ENCODE measurements around the gene KATNAL1.

KATNAL1 gene

DNA sequence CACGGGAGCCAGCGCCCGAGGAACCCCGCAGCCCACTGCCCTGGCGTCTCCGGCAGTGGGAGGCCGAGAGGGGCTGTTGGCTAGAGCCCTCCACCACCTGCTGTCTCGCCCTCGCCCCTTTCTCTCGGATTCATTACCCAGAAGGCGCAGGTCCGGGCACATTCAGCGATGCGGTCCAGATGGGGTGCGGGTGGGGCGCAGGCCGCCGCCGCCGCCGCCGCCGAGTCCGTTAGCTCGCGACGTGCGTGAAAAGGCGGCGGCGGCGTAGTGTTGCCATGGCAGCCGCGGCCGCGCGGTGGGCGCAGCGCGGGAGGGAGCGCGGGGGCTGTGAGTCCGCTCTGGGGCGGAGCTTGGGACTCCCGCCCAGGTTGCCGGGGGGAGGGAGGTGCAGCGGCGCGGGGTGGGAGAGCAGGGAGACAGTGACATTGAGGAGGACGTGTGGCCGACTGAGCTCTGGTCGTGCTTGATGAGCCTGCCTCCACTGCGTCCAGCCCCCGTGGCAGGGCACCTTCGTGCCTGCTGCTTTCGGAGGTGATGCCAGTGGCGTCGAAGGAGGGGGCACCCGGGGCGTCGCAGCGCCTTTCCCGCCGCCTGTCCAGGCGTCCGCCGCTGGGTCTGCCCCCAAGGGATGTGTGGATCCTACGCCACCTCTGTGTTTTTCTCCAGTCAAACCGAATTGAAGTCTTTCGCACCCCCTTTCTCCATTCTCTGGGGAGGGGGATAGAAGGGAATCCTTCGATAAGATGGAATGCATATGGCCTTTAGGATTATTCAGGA lies at the start of gene KATNAL1:
TSS of gene KATNAL1 (minus strand) at position 358 of the 777 bp plus-strand sequence. CDS start 23,774 bp downstream, outside the sequence.
- DNase-seq (ENCODE audit: low spot score), result peak; percentile 86

DNA sequence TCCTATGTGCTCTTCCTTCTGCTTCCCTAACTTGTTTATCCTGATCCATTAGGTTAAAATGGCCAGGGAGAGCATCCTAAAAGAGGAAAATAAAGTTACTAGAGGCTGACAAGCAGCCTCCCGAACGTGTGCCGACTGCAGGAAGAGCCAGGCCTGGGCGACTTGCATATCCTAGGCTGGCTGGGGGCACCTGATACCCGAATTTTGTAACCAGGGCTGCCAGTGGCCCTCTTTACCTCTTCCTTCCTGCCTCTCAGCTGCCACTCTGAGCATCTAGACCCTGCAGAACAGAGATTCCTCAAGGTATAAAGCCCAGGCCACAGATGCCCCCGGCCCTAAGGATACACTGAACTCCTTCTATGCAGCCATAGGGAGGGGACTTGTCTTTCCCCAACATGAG lies 48.5 kb upstream of the KATNAL1 start:
- DNase-seq (ENCODE audit: low spot score), result no peak

DNA sequence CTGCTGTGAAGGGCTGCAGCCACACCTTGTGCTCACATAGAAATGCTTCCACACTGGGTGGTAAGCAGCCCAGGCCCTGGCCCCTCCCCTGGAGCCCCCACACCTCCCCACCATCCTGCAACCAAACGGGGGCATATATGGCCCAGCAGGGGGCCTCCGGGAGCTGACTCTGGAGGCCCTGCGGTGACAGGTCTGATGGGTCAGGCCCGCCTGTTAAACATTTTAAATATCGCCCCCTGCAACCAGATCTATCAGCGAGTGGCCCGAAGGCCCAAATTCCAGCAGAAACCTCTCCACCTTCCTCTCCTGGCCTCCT lies 48.0 kb upstream of the KATNAL1 start:
- no peak for DNase-seq (ENCODE audit: low spot score)

DNA sequence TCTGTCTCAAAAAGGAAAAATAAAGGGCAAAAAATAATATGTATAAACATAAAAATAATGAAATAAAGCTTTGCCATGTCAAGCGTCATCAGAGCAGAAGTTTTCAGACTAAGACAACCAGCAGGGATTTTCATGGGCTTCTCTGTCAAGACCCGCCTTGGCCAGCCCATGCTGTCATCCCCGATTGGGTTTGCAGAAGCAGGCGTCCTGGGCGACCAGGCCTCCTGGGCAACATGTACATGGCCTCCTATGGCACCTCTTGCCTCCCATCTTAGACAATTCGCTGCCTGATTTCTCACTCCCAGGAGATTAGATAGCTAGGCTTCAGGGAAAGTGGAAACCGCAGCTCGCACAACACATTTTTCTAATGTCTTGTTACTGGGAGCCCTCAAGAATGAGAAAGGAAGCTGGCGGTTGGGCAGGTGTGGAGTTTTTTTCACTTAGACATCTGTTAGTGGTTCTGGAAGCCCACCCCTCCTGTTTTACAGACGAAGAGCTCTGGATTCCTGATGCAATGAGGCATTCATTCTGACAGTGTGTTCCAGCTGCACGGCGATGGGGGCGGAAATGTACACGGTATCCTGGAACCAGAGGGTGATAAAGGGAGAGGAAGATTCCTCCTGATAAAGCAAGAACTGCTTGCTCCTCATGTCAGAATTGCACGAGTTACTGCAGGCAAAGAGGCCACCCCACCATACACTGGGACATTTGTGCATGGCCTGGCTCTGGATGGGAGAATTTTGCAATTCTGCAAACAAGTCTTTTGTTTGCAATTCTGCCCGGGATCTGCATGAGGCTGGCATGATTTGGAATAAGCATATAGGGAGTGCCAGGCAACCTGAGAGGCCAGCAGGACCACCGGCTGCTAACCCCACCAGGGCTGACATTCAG lies 47.4 kb upstream of the KATNAL1 start:
- no peak for DNase-seq (ENCODE audit: low spot score)

DNA sequence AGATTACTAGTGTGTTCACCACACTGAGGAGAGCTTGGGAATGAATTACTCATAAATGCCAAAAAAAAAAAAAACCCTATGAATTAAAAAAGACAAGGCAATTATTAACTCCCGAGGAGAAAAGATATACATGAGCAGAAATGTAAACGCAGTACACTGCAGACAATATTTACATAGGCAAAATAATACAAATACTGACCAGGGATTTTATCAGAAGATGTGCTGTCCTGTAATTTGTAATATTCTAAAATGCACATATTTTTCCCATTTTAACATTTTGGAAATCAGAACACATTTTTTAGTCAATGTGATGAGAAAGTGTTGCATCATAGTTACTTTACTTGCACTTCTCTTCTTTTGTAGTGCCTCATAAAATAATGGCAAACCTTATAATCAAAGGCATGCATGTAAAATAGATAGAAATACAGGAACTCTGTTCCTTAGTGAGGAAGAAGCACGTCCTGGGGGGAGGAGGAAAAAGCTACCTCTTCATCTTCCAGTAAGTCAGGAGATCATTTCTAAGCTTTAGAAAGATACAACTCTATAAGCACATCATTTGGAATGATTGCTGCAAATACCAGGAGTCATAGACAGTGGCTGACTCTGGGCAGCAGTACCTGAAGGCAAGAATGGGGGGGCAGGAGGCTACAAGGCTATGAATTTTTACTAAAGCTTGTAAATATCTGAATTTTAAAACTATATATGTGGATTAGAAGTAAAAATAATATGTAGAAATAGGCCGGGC lies 46.3 kb upstream of the KATNAL1 start:
- no peak for DNase-seq (ENCODE audit: low spot score)

DNA sequence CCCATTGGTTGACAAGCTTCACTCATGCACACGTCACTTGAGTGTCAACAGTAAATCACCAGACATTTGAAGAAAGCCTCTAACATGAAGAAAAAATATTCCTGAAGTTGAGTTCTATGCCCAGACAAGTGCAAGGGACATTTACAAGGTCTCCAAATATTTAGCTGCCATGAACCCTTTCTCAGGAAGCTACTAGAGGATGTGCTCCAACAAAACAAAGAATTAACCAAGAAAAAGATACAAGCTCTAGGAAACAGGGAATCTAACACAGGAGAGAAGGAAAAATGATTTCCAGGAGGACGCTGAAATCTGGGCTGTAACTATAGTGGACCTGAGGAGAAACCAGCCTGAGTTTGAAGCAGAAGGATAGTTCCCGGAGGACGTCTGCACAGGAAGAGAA lies 45.7 kb upstream of the KATNAL1 start:
- DNase-seq (ENCODE audit: low spot score), result no peak

DNA sequence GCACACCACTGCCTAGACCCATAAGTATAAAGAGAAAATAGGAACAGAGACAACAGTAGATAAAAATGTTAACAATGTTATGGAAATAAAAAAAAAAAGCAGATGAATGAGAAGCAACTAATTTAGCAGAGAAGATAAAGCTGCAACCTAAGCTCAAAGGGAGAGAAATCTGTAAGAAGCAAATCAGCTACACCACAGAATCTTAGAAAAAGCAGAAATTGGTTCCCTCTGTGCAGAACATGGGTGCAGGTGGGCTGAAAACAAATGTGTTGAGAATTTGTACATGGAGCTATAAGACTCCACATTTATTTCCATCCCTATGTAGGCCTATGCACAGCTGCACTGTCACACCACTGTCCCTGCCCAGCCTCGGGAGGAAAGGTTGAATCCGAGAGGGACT lies 44.8 kb upstream of the KATNAL1 start:
- DNase-seq (ENCODE audit: low spot score), result no peak

DNA sequence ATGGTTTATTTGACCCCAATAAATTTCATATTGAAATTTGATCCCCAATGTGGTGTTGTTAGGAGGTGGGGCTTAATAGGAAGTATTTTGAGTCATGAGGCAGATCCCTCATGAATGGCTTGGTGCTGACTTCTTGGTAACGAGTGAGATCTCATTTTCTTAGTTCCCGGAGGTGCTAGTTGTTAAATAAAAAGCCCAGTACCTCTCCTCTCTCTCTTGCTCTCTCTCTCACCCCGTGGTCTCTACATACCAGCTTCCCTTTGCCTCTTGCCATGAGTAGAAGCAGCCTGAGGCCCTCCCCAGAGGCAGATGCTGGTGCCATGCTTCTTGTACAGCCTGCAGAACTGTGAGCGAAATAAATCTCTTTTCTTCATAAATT lies 39.4 kb upstream of the KATNAL1 start:
- no peak for DNase-seq (ENCODE audit: low spot score)

DNA sequence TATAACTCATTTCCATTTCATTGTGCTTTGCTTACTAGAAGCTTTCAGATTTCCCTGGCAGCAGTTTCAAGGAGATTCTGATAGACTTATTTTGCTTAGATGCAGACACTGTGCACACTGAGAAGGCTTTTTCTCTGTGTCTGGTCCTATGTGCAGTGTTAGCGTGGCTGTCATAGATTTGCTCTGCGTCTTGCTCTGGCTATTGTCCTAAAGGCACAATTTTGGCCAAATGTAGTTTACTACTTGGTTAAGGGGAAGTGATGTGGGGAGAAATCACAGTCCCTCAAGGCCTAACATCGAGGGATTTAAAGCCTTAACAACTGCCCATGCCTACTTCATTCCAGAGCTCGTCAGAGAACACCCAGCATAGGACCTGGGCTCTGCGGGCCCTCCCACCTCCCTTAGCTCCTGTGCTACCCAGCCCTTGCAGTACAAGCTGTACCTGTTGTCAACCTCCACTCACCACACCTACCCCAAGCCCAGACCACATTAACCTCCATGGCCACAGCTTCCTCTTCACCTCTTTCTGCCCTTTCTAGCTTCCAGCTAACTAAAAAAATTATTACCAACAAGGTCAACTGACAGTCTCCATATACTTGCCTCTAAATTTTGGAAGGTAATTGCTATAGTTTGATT lies 38.9 kb upstream of the KATNAL1 start:
- DNase-seq (ENCODE audit: low spot score), result no peak

DNA sequence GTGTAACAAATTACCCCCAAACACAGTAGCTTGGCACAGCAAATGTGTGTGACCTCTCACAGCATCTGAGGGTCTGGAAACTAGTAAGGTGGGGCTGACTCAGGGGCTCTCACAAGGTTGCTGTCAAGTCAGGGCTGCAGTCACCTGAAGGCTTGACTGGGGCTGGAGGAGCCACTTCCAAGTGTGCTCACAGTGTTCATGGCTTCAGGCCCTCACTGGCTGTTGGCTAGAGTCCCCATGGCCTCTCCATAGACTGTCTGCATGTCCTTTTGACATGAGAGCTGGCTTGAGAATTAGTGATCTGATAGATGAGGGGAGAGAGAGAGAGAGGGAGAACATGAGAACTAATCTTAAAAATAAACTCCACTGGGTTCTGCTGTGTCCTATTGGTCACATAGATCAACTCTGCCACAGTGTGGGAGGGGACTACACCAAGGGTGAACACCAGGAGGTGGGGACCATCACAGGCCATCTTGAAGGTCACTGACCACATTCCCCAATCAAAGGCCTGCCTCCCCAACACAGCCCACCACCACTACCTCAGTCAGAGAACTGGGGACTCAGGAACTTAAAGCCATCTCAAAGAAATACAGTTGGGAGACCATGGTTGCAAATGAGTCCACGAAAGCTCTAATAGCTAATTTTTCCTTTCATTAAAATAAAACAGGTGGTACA lies 38.2 kb upstream of the KATNAL1 start:
- no peak for DNase-seq (ENCODE audit: low spot score)

DNA sequence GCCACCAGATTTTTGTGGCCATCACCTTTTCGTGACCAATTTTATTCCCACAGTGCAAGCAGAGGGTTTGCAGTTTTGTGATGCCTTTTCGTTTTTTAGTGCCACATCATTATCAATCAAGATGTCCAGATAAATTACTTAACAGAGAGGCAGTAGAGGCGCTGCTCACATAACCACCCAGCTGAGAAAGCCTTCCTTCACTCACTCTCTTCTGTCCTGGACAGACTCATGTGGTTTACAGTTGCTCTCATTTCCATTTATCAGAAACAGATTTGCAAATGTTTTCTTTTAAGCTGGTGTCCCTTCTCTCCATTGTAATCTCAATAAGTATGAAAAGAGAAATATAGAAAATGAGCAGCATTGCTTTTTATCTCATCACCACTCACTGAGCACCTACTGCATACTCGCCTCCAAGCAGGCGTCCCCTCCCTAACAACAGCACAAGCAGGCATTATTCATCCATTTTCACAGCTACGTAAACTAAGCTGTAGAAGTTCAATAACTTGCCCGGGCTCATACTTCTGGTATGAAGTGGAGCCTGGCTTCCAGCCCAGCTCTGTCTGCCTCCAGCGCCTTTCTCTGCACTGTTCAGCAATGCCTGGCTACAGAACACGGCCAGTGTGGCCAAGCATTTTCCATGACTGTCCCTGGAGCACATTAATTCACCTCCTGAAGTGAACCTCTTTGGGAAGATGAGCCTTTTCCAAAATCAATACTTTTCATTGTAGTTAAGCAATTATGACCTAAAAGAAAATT lies 34.6 kb upstream of the KATNAL1 start:
- DNase-seq (ENCODE audit: low spot score), result no peak

DNA sequence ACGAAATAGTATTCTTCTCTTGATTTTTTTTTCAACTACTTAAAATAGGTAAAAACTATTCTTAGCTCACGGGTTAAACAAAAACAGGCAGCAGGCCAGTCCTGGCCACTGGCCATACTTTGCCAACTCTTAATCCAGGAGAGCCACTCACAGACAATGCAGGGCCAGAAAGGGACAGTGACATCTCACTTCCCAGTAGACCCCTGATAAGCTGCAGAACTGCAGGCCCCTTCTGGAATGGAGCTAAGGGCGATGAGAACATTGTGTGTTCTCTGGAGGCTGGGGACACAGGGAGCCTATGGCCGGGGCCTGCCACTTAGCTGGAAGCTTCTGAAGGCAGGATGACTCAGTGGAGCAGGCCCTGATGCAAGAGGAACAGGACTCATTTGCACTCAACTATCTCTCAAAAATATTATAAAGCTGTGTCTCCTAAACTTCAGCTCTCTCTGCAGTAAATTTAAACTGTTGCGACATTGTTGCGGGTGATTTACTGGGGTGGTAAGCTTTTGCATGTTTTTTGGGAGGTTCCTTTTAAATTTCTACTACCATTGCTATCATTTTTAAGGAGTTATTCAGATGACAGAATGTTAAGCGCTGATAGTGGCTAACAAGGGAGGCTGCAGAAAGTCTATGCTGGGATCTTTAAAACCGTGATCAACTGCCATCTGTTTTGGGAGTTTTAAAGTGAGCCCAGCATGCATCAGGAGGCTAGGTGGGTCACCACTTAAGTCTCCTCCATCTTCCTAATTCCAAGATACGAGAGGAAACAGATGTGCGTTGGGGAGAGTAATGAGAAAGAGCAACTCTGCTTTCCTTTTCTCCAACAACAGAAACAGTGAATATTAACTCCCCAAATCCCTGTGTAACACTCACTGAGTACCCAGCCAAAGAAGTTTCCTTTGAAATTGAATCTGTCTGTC lies 33.2 kb upstream of the KATNAL1 start:
- peak; percentile 16 for DNase-seq (ENCODE audit: low spot score)

DNA sequence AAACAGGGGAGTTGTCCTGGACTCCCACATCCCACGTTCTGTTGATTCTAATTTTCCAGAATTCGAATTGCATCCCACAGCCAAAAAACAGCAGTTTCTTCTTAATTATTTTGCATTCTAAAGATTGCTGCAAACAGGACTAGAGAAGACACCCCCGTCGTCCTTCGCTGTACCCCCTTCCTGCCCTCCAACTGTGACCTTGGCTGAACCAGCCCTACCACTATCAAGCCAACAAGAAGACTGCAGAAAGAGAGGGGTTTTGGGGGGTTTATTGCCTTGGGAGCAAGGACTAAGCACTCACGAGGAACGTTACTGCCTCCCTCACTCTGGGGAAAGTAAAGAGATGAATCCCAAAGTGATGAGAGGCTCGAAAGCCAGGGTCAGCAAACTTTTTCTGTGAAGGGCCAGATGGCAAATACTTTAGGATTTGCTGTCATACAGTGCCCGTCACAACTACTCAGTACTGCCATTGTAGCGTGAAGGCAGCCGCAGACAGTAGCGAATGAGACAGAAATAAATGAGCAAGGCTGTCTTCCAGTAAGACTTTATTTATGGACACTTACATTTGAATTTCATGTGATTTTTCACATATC lies 32.5 kb upstream of the KATNAL1 start:
- DNase-seq (ENCODE audit: low spot score), result no peak

DNA sequence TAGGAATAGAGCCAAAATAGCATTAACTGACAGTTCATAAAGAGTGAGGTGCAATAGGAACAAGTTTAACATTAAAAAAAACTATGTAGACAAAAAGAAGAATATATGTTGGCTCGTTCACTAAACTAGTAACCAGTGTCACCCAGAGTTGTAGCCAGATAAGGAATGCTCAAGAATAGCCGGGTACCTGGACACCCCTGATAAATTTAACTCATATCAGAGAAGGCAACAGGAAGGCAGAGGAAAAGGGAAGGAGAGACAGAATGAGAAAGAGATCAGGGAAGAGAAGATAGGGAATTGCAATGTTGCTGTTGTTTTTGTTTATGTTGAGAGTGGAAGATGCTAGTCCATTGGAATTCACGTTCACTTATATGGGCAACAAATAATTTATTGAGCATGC lies 31.6 kb upstream of the KATNAL1 start:
- DNase-seq (ENCODE audit: low spot score), result no peak

DNA sequence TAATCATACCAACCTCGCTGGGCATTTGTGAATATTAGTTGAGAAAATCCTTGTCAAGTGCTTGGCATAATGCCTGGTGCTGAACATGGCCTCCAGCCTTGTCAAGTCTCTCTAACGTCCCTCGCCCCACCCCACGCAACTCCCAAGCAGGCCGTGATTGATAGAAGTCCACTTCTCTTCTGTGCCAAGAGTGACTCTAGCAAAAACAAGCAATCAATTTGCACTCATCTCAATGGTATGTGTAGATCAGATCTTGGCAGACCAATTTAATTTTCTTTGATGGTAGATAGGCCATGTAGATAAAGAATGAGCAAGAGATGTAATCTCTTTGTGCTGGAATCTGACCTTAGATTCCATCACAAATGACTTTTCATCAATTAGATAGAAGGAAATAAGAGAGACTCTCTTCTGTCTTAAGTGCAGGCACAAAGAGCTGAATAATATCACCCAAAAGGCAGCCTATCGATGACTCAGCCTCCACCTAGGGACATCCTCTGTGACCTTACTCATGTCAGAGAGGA lies 31.0 kb upstream of the KATNAL1 start:
- DNase-seq (ENCODE audit: low spot score), result no peak

DNA sequence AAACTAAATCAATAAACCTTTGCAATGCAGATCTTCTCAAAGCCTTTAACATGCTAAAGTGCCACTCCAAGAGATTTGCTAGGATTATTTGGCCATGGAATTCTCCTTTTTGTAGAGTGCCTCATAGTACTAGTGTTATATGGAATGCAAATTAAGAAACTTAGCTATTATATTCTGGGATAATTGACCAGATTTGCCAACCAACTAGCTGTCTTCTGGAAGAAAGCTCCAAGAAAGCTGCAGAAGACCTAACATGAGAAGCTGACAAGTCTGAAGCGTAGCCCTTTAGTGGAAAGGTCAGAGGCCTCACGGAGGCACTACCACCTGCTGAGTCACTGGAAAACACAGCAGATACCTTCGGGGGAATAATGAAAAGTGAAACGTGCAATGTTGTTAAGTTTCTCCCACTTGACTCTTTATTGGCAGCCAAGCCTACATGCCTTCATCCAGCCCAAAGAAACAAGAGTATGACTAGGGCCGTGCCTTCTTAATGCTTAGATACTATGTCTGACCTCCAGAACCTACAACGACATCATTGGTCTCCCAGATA lies 29.8 kb upstream of the KATNAL1 start:
- no peak for DNase-seq (ENCODE audit: low spot score)

DNA sequence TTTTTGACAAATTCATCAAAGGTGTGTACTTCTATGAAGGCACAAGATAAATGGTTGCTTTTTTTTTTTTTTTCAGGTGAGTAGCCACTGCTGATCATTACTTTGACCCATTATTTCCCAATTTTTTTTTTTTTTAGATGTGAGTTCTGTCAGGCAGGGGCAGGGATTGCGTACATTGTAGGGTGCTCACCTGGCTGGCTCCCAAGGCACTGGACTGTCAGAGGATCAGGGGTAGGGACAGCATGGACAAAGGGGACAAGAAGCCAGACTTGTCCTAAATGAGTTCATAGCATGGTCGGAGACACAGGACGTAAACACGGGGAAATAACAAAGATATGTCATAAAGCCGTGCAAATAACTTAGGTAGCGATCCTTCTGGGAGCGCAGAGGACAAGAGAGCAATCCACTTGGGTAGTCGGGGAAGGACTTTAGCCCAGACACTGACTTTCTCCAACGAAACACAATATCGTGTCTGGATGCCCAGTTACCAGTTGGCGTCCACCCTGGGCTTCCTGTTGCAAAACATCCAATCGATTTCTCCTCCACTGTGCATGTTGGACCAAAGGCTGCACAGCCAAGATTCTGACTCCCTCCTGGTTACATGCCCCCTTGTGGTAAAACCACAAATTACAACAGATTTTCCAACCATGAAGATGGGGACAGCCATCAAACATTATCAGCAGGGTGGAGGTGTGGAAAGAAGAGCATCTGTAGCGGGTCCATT lies 27.5 kb upstream of the KATNAL1 start:
- DNase-seq (ENCODE audit: low spot score), result peak; percentile 64

DNA sequence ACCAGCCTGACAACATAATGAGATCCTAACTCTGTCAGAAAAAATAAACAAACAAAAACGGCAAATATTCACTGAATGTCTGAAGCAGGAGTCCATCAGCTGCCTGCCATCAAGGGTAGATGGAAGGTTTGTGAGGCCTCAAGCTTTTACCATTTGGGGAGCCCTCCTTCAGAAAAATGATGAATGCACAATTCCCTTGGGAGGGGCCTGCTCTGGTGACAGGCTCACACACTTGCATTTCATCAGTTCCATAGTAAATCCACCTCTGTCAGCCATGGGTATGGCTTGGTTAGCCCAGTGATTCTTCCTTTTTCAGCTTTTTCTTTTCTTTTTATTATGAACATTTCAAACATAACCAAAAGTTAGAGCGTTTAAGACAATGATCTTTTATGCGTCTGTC lies 26.3 kb upstream of the KATNAL1 start:
- DNase-seq (ENCODE audit: low spot score), result no peak
